ENCODE data around the gene GABARAP.
"Not testable (repeated sequence)": the region's sequence is repeated elsewhere in the genome, so short reads cannot be mapped to it uniquely, and the experiment has no call there.

GABARAP gene

DNA sequence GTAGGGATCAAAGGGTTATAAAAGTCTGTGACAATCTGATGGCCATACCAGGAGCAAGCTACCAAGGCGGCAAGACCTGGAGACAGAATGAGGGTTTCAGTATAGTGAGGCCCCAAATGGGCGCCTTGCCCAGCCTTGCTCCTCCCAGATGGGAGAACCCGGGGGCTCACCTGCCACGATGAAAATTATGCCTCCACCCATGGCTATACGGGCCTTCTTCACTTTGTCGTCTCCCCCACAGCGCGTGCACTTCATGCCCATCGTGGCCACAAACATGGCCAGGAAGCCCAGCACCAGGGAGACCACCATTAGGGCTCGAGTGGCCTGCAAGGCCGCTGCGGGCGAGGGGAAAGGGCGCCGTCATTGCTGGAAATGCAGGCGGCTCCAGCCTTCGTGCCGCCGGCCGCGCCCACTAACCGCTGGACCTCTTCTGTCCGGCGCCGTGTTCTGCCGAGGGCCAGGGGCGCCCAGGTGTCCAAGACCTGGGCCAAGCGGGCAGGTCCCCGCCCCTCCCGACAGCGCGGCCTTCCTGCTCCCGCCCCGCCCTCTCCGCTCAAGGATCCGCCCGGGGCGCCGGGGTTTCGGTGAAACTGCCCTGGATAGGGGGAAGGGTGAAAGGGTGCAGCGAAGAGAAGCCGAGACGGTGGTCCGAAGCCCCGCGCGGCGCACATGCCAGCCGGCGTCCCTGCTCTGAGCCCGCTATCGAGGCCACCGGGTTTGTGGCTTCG, 18.6 kb upstream of the GABARAP start:
- DNase-seq (ENCODE audit: low spot score): no peak

DNA sequence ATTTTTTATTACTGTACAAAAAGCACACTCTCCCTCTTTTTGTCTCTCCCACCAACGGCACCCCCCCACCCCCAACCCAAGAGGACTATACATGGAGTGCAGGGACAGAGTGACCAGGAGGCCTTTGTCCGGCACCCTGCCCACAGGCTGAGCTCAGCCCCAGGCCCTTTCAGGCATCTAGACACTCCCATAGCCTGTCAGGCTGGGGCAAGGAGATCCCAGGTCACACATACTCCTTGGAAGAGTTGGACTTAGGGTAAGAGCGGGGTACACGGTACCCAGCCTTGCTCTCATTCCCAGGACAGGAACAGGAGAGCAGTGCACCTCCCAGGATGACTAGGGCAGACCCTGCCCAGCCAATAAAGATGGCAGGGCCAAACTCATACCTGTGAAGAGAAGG, 17.9 kb upstream of the GABARAP start:
- DNase-seq (ENCODE audit: low spot score): no peak

DNA sequence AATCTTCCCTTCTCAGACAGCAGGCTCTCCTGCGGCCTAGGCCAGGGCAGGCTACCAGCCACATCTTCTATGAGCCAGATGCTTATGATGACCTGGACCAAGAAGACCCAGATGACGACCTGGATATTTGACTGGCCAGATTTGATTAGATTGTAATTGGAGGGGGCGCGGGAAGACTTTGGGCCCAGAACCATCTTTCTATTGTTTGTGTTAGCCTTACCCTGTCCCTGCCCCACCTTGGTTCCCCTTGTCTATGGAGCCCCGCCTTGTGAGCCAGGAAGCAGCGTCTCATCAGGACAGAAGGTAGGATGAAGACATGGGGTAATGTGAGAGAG, 17.3 kb upstream of the GABARAP start:
- DNase-seq (ENCODE audit: low spot score): no peak

DNA sequence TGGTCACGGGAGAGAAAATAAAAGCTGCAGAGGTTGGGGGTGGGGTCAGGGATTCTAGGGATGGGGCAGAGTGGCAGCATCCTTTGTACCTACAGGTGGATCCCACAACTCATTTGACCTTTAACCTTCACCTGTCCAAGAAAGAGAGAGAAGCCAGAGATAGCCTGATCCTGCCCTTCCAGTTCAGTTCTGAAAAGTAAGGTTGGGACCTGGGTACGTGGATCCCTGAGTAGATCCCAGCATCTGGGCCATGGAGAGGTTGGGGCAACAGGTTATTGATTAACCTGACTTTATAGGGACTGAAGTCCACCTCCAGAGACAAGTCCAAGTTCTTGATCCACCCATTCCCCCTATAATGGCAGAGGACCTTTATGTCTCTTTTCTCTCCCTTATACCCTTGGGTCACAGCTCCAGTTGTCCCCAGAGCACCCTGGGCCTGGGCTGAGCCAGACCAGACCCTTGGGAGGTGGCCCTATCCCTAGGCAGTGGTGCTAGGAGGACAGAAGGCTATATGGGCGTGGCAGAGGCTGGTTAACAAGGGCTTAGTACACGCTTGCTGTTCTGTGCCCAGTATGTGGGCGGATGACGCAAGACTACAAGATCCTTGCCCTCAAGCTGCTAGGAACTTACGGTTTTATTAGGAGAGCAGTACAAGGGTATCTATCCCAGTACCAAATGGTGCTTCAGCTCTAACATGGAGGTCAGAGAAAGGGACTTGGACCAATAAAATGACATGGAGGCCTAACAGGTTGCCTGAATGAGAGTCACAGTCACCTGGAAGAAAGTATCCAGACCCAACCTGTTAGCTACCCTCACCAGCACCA, 16.7 kb upstream of the GABARAP start:
- no peak for DNase-seq (ENCODE audit: low spot score)

DNA sequence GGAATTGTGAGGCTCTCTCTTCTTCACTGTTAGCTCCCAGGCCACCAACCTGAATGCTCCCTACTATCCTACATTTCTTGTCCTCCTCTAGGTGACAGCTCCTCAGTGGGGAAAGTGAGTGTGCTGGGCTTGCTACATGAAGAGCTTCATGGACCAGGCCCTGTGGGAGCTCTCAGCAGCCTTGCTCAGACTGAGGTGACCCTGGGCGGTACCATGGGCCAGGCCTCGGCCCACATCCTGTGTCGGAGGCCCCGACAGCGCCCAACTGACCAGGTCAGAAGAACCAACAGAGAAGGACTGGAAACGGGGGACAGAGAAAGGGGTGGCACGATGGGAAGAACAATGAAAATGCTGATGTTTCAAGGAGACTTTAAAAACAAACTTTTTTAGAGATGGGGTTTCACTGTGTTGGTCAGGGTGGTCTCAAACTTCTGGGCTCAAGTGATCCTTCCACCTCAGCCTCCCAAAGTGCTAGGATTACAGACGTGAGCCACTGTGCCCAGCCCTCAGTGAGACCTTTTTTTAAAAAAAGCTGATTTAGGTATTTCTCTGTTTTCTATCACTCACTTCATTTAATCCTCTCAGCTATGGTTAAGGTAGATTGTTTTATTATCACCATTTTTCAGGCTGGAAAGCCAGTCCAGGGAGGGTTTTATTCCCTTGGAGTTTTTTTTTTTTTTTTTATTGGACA, 14.7 kb upstream of the GABARAP start:
- DNase-seq (ENCODE audit: low spot score): no peak

DNA sequence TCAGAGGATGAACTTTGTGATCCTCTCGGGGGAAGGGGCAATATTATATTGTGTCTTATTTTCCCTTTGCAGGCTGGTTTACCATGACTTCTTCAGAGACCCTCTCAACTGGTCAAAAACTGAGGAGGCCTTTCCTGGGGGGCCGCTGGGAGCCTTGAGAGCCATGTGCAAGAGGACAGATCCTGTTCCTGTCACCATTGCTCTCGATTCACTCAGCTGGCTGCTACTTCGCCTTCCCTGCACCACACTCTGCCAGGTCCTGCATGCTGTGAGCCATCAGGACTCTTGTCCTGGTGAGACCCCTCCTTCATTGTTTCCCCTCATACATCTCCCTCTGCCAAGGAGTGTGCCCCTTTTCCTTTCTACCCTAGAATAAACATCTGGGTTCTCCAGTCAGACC, 12.3 kb upstream of the GABARAP start:
- DNase-seq (ENCODE audit: low spot score): no peak

DNA sequence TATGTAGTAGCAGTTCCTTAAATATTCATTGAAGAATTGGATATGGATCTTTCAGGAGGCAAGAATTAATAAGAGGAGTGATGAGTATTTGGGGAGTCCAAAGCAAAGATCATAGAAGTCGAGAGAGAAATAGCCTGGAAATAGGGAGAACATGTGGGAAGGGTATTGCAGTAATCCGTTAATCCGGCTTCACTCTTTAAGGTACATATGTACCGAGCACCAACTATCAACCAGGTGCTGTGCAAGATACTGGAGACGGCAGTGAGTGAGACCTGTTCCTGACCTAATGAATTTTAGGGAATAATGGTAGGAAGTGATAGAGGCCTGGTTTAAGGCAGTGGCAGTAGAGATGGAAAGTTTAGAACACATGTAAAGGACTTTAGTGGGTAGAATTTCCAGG, 10.8 kb upstream of the GABARAP start:
- no peak for DNase-seq (ENCODE audit: low spot score)

DNA sequence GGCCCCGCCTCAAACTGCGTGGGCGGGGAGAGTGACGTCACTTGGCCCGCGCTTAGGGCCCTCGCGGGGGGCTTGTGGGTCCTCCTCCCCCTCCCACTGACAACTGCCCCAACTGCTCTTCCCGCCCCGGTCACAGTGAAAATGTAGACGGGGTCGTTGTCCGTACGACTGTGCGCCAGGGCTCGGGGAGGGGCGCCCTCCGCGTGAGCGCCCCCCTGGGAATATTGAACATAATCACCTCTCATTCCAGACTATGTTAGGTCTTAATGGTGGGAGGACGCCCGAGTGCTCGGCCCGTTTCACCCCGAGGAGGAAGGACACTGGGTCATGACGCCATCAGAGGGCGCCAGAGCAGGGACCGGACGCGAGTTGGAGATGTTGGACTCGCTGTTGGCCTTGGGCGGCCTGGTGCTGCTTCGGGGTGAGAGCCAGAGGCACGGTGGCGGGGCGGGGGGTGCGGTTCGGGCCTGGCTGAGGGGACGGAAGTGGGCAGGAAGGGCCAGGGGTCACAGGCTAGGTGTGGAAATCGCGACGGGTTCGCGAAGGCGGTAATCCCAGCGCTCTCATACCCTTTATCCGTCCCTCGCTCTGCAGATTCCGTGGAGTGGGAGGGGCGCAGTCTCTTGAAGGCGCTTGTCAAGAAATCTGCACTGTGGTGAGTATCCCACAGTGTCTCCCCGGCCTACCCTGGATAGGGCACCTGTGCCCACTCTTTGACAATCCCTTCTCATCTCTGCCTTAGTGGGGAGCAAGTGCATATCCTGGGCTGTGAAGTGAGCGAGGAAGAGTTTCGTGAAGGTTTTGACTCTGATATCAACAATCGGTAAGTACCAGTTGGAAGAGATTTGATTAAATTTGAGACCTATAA, 10.2 kb upstream of the GABARAP start, which contains the start of gene ELP5:
ELP5 (plus strand) TSS at position 40 of the 868 bp plus-strand sequence; CDS start at position 376, 336 bp downstream.
- DNase-seq (ENCODE audit: low spot score): peak; percentile 90

DNA sequence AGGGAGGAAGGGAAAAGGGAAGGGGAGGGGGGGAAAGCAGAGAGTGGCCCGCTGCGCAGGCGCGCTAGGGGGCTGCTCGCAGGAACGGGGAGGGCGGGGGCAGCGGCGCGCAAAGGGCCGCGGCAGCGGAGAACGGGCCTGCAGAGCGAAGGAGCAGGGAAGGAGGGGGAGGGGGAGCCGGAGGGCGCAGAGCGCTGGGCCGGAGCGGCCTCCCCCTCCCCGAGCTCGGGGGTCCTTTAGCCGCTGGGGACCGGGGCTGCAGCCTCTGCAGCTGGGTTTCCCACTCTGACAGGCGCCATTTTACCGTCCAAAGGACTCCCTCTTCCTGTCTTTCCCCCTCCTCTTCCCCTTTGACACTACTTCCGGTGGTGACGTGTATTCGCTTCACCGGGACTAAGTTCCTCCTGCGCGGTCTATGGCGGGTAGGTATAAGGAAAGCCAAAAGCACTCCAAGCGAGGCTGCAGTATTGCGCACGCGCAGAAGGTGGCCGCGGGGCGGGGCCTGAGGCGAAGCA, 9.5 kb upstream of the GABARAP start, which contains the start of gene CTDNEP1:
CTDNEP1 (minus strand) TSS at position 74 of the 515 bp plus-strand sequence. CDS start 438 bp downstream, outside the sequence.
- peak; percentile 98 for DNase-seq (ENCODE audit: low spot score)

DNA sequence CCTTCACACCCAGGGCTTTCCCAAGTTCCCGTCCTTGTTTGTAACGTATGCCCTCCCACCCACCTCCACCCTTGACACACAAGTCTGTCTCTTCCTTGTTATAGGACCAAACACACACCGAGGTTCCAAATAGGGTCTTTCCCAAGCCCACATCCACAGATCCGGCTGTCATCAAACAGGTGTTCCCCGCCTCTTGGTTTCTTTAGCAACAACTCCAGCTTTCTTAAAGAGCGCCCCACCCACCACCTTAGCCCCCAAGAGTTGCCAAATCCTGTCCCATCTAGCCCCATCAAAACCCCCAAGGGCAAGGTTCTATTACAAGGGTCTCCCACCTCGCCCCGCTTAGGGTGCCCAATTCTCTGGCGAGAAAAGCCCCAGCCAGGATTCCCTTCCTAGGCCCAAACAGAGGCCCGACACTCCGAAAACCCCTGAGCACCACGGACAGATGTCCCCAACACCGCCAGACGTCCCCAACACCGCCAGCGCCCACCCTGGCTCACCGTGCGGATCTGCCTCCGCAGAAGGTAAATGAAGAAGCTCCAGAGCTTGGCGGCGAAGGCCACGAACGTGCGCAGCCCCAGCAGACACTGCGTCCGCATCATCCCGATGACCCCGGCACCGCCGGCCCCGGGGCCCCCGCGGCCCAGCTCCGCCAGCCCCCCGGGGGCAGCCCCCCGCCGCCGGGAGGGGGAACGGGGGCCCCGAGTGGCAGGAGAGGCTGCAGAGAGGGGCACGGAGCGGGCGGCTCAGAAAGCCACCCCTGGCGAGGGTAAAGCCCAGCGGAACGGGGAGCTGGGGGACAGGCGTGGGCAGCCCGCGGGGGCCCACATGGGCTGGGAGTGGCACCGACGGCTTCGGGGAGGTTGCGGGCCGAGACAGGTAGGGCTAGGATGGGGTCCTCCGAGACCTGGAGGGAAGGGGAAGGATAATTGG, 8.7 kb upstream of the GABARAP start:
- DNase-seq (ENCODE audit: low spot score): peak; percentile 18

DNA sequence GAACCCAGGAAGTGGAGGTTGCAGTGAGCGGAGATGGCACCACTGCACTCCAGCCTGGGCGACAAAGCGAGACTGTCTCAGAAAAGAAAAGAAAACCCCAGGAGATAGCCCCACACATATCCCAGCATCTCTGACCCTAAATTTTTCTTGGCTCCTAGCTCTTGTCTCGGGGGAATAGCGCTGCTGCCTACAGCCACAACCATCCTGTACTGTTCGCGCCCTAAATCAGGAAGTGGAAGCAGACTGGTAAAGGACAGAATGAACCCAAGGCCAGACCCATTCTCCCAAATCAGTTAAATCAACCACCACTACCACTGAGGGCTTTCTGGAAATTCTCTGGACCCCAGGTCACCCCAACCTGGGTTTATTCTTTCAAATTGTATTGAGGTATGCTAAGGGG, 7.6 kb upstream of the GABARAP start:
- DNase-seq (ENCODE audit: low spot score): peak; percentile 23

DNA sequence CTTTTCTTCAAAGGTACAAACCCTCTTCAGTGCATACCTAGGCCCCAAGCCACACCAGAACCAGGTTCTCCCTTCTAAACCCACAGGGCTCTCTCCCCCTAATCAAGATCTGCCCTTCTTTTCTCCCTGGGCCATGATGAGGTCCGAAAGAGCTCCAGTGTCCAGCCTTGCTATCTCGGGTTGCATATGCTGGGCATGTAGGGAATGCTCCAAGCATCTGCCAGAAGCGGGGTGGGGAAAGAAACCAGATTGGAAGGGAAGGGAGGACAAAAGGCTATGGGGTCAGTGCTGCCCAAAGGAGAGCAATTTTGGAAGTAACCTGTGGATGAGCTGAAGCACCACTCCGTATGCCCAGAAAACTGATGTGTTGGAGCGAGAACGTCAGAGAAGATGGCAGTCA, 7.0 kb upstream of the GABARAP start:
- DNase-seq (ENCODE audit: low spot score): no peak

DNA sequence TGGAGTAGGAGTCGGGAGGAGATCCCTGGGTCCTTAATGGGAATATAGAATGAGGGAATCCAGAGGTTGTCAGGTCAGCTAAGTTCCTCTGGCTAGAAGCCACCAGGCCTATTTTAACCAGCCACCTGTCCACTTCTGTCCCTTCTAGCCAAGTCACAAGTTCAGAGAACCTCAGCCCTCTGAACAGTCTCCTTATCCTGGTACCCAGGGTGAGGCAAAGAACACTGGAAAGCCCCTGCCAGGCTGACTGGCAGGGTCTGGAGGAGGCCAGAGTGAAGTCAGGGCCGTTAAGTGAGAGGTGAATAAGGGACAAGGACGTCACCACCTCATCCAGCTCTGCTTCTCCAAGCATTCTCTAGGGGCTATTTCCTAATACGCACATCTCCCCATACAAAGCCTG, 6.5 kb upstream of the GABARAP start:
- DNase-seq (ENCODE audit: low spot score): no peak

DNA sequence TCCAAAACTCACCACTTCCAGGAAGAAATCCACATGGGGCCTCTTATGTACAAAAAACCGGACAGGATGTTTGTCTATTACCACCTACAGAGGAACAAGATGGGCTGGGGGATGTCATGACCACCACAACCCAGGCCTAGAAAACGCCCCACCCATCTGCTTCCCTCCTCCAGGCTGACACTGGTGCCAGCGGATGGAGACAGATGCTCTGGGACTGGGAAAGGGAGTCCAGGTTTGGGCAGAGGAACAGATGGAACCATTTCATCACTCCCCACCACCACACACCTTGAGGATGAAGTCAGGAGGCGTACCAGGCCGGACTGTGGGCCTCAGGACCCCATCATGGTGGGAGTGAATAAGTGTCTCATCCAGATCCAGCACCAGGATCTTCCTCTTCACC, 4.5 kb upstream of the GABARAP start:
- no peak for DNase-seq (ENCODE audit: low spot score)

DNA sequence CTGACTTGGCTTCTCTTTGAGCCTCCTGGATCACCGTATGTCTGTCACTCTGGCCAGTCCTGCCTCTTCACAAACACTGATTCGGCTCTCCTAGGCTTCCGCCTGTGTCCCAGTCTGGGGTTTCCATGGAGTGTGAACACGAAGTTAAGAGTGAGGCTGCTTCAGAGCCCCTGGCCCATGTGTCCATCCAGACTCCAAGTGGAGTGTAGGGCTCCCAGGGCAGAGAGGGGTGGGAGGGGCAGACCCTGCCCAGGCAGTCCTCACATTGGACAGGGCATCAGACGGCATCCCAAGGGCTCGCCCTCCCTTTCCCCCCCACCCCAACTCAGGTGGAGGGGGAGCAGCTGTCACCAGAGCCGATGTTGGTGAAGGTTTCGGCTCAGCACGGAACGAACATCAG, 1.6 kb upstream of the GABARAP start:
- DNase-seq (ENCODE audit: low spot score): not testable (repeated sequence)

DNA sequence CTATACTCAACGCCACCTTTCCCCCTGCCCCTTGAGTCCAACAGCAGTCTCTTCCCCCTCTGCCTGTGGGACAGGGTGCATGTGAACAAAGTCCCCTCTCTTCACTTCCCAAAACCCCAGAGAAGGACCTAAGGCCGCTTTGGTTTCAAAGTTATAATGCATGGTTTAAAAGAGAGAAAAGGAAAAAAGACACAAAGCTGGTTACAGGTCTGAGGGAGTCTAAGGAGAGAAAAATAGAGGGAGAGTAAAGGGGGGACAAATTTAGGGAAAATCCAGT, 1.1 kb upstream of the GABARAP start:
- no peak for DNase-seq (ENCODE audit: low spot score)

DNA sequence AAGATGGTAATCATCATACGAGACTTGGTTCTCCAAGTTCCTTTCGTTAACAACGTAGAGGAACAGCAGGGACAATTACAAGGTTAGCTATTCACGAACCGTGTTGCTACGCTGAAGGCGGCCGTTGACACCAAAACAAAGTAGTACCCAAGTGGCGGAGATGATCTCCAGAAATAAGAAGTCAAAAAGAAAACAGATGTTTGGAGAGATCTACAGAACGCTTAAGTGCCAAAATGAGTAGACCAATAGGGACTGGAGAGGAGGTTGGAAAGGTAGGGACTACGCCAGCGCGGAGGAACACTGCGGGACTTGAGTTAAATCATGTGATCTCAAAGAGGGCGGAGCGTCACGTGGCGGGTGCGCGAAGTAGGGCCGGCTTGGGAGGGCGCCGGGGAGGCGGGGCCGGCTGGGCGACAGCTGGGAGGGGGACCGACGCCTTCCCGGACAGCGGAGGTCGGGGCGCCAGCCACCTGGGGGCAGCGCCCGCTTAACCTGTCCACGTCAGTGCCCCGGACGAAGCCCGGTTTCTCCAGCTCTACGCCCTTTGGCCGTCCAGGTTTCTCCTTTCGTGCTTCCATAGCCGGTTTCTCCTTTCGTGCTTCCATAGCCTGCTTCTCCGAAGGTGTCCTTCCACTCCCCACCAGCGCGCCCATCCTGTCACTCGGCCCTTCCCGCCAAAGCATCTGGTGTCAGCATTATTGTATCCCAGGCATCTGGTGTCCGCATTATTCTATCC, 636 bp upstream of the GABARAP start:
- DNase-seq (ENCODE audit: low spot score): peak; percentile 85

DNA sequence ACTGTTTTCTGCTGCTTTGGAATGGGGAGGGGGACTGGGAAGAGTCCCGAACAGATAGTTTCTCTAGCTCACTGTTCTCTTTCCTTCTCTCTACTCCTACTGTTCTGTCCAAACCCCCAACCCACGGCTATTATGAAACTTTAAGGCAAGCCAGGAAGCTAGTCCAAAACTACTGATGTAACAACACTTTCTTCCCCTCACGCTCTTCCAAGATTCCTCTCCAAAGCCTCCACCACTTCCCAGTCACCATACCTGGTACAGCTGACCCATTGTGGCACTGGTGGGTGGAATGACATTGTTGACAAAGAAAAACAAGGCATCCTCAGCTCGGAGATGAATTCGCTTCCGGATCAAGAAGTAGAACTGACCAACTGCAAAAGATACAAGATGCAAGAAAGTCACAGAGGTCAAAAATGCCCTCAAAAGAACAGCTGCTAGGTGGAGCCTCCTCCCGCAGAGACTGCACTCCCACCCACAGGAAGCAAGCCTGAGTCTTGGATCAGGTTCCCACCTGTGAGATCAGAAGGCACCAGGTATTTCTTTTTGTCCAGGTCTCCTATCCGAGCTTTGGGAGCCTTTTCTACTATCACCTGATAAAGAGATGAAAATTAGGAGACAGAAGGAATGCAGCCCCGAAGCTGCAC, 1.0 kb downstream of the GABARAP start:
- no peak for DNase-seq (ENCODE audit: low spot score)

DNA sequence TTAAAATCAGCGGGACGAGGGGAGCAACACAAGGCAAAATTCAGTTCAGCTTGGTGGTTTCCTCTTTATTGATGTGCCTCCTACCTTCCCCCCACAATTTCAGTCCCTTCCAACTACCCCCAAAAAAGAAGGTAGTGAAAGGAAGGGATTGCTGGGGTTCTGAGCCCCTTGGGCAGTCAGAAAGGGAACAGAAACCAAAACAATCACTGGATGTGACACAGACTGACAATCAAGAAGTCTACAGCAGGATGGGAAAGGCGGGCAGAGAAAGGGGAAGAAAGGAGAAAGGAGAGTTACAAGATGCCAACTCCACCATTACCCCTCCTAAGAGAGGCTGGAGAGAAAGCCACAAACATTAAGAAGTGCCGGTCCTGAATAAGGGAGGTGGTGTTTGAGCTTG, 1.9 kb downstream of the GABARAP start:
- DNase-seq (ENCODE audit: low spot score): peak; percentile 30

Data from NAMALWA (cell line).